Midbrain (tissue), 1 donor: Measurements from ENCODE around the gene PDE8B.
"Not testable (repeated sequence)": the region's sequence is repeated elsewhere in the genome, so short reads cannot be mapped to it uniquely, and the experiment has no call there.

ENCODE experiments used
- DNase-seq: peaks from one replicate; lab custom pipeline; 2025; lab: John Stamatoyannopoulos, UW

PDE8B gene

GRCh38 chr5:77366717-77367500, 156.4 kb downstream of the PDE8B start:
- no peak for DNase-seq

GRCh38 chr5:77367741-77368140, 157.3 kb downstream of the PDE8B start:
- no peak for DNase-seq

GRCh38 chr5:77368367-77368766, 157.9 kb downstream of the PDE8B start:
- no peak for DNase-seq

- no peak for DNase-seq
Observed at GRCh38 chr5:77369566-77369965, 159.1 kb downstream of the PDE8B start.

GRCh38 chr5:77374686-77375085, 164.2 kb downstream of the PDE8B start:
- no peak for DNase-seq

- no peak for DNase-seq
Observed at GRCh38 chr5:77376609-77377300, 166.3 kb downstream of the PDE8B start.

GRCh38 chr5:77379558-77380061, 169.1 kb downstream of the PDE8B start:
- DNase-seq, result no peak

- no peak for DNase-seq
Observed at GRCh38 chr5:77380636-77381035, 170.2 kb downstream of the PDE8B start.

- DNase-seq, result not testable (repeated sequence)
Observed at GRCh38 chr5:77383336-77383735, 172.9 kb downstream of the PDE8B start.

- not testable (repeated sequence) for DNase-seq
Observed at GRCh38 chr5:77386340-77386739, 175.9 kb downstream of the PDE8B start.

- DNase-seq, result no peak
Observed at GRCh38 chr5:77389746-77390145, 179.3 kb downstream of the PDE8B start.

- DNase-seq, result no peak
Observed at GRCh38 chr5:77390221-77390620, 179.7 kb downstream of the PDE8B start.

GRCh38 chr5:77390795-77391194, 180.3 kb downstream of the PDE8B start:
- no peak for DNase-seq

- no peak for DNase-seq
Observed at GRCh38 chr5:77391240-77391765, 180.8 kb downstream of the PDE8B start.

- DNase-seq, result no peak
Observed at GRCh38 chr5:77394064-77394715, 183.7 kb downstream of the PDE8B start.

GRCh38 chr5:77396017-77396416, 185.5 kb downstream of the PDE8B start:
- DNase-seq, result no peak

GRCh38 chr5:77397686-77398292, 187.3 kb downstream of the PDE8B start:
- DNase-seq, result no peak

GRCh38 chr5:77398458-77398857, 188.0 kb downstream of the PDE8B start:
- DNase-seq, result no peak

GRCh38 chr5:77398896-77399295, 188.4 kb downstream of the PDE8B start:
- DNase-seq, result no peak

GRCh38 chr5:77400645-77401044, 190.2 kb downstream of the PDE8B start:
- no peak for DNase-seq

- no peak for DNase-seq
Observed at GRCh38 chr5:77402796-77403195, 192.3 kb downstream of the PDE8B start.

- DNase-seq, result no peak
Observed at GRCh38 chr5:77407152-77407551, 196.7 kb downstream of the PDE8B start.
